ENCODE data around the gene ACTN1. TPM values are rescaled to one million over a fixed set of nuclear protein-coding genes. Genes with fewer than 3 reads are reported as not detected.

Gene ACTN1
- total RNA-seq, 4 donors from 2014 or later = 76.8 to 117 (median 94.0) TPM

GRCh38 chr14:68888883-68889282 lies 90.2 kb downstream of the ACTN1 start:
- Histone ChIP-seq H3K36me3 (peaks cover 88% of the 10 kb centered on the region), H3K4me3 (no peak overlapping the region), H3K27me3 (no peaks in the 10 kb centered on the region), H3K27ac (no peak overlapping the region), H3K9me3 (no peaks in the 10 kb centered on the region), H3K4me1 (no peaks in the 10 kb centered on the region)
- 97% methylated on average over 8 of the region's 8 CpGs for WGBS
- TF ChIP-seq EP300 (IDR thresholded peaks at IDR 0.05) (no peak), CTCF (IDR thresholded peaks at IDR 0.05) (no peak), POLR2A (IDR thresholded peaks at IDR 0.05) (no peak), POLR2AphosphoS5 (IDR thresholded peaks at IDR 0.05) (no peak)
- DNase-seq (ENCODE audit: low spot score in 2 of 2) = peak in 1 of 2 donors; percentile 44

GRCh38 chr14:68888025-68888850 lies 90.9 kb downstream of the ACTN1 start:
- TF ChIP-seq POLR2A (IDR thresholded peaks at IDR 0.05) = no peak
- TF ChIP-seq POLR2AphosphoS5 (IDR thresholded peaks at IDR 0.05) = no peak
- no peak for TF ChIP-seq EP300 (IDR thresholded peaks at IDR 0.05)
- no peak for TF ChIP-seq CTCF (IDR thresholded peaks at IDR 0.05)
- H3K4me1 ChIP-seq = no peaks in the 10 kb centered on the region
- DNase-seq (ENCODE audit: low spot score in 2 of 2) = no peak
- H3K27me3 ChIP-seq = no peaks in the 10 kb centered on the region
- H3K27ac ChIP-seq = no peak overlapping the region
- 90% methylated on average over 16 of the region's 20 CpGs for WGBS
- H3K4me3 ChIP-seq = no peak overlapping the region
- peaks cover 88% of the 10 kb centered on the region for H3K36me3 ChIP-seq
- no peaks in the 10 kb centered on the region for H3K9me3 ChIP-seq

- 74% methylated on average over 4 of the region's 4 CpGs for WGBS
- TF ChIP-seq POLR2AphosphoS5 (IDR thresholded peaks at IDR 0.05) = no peak
- no peaks in the 10 kb centered on the region for H3K27me3 ChIP-seq
- H3K4me3 ChIP-seq = no peak overlapping the region
- H3K9me3 ChIP-seq = no peaks in the 10 kb centered on the region
- no peaks in the 10 kb centered on the region for H3K4me1 ChIP-seq
- H3K36me3 ChIP-seq = peaks cover 88% of the 10 kb centered on the region
- H3K27ac ChIP-seq = no peak overlapping the region
- no peak for DNase-seq (ENCODE audit: low spot score in 2 of 2)
These were observed 93.0 kb downstream of the ACTN1 start for GRCh38 chr14:68886109-68886434.

GRCh38 chr14:68885226-68886108 lies 93.6 kb downstream of the ACTN1 start:
- no peaks in the 10 kb centered on the region for H3K9me3 ChIP-seq
- H3K27ac ChIP-seq = no peak overlapping the region
- peaks cover 88% of the 10 kb centered on the region for H3K36me3 ChIP-seq
- TF ChIP-seq POLR2A (IDR thresholded peaks at IDR 0.05) (no peak), CTCF (IDR thresholded peaks at IDR 0.05) (no peak), EP300 (IDR thresholded peaks at IDR 0.05) (no peak), POLR2AphosphoS5 (IDR thresholded peaks at IDR 0.05) (no peak)
- 97% methylated on average over 12 of the region's 22 CpGs for WGBS
- no peaks in the 10 kb centered on the region for H3K27me3 ChIP-seq
- no peak for DNase-seq (ENCODE audit: low spot score in 2 of 2)
- no peak overlapping the region for H3K4me3 ChIP-seq
- no peaks in the 10 kb centered on the region for H3K4me1 ChIP-seq

- peaks cover 88% of the 10 kb centered on the region for H3K36me3 ChIP-seq
These were observed 94.8 kb downstream of the ACTN1 start for GRCh38 chr14:68884031-68885030.

More at GRCh38 chr14:68884031-68885030, 94.8 kb downstream of the ACTN1 start:
- no peaks in the 10 kb centered on the region for H3K27me3 ChIP-seq
- no peak for TF ChIP-seq EP300 (IDR thresholded peaks at IDR 0.05)
- peak in 1 of 2 donors; percentile 71 for DNase-seq (ENCODE audit: low spot score in 2 of 2)
- WGBS = 75% methylated on average over 10 of the region's 10 CpGs
- H3K27ac ChIP-seq = no peak overlapping the region
- no peaks in the 10 kb centered on the region for H3K4me1 ChIP-seq
- no peaks in the 10 kb centered on the region for H3K9me3 ChIP-seq
- H3K4me3 ChIP-seq = no peak overlapping the region

All from suprapubic skin (tissue), 4 donors.